GM18861 (cell line): ENCODE measurements around the gene CALN1.
"Not testable (repeated sequence)": the region's sequence is repeated elsewhere in the genome, so short reads cannot be mapped to it uniquely, and the experiment has no call there.

Experiments used
- ATAC-seq: cut with Tn5 transposase; IDR thresholded peaks from one replicate; pipeline ENCODE4 v1.9.1; 2021; ENCODE audit not compliant: unreplicated experiment

Gene CALN1

GRCh38 chr7:71761336-71761735 lies 650.8 kb downstream of the CALN1 start:
- no peak for ATAC-seq

- no peak for ATAC-seq
These were observed 657.3 kb downstream of the CALN1 start for GRCh38 chr7:71754828-71755227.

GRCh38 chr7:71753956-71754664 lies 658.0 kb downstream of the CALN1 start:
- no peak for ATAC-seq

- no peak for ATAC-seq
These were observed 658.9 kb downstream of the CALN1 start for GRCh38 chr7:71753236-71753635.

GRCh38 chr7:71752171-71752935 lies 659.8 kb downstream of the CALN1 start:
- no peak for ATAC-seq

DNA sequence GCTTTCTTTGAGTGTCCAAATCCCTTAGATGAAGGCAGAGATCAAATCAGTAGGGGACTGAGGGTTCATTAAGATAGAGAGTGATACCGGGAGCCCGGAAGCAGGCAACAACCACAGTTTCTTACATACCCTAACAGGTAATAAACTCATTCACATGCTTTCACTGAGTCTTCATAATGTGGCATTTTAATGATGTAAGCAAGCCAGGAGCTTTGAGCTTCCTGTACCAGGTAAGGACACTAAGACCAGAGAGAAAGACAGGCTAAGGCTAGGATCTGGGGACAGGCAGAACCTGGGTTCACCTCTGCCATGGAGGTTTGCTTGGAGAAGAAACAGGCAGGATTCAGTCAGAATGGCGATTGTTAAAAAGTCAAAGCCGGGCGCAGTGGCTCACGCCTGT lies 661.8 kb downstream of the CALN1 start:
- ATAC-seq: no peak

GRCh38 chr7:71746006-71746405 lies 666.1 kb downstream of the CALN1 start:
- no peak for ATAC-seq

DNA sequence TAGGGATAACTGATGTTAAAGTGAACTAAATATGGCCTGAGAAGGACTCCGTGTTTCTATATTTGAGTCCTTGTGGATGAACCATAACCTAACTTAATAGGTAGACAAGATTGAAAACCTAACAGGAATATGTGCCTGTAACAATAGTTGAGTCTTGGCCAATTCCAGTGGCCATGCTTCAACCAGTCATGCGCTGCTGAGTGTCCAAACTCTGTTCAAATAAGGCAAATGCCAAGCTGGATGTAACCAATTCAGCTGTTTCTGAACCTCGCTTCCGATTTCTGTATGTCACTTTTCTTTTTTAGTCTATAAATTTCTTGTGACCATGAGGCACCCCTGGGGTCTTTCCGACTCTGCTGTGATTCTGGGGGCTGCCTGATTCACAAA lies 672.0 kb downstream of the CALN1 start:
- ATAC-seq: no peak

GRCh38 chr7:71739520-71740173 lies 672.5 kb downstream of the CALN1 start:
- ATAC-seq: no peak

DNA sequence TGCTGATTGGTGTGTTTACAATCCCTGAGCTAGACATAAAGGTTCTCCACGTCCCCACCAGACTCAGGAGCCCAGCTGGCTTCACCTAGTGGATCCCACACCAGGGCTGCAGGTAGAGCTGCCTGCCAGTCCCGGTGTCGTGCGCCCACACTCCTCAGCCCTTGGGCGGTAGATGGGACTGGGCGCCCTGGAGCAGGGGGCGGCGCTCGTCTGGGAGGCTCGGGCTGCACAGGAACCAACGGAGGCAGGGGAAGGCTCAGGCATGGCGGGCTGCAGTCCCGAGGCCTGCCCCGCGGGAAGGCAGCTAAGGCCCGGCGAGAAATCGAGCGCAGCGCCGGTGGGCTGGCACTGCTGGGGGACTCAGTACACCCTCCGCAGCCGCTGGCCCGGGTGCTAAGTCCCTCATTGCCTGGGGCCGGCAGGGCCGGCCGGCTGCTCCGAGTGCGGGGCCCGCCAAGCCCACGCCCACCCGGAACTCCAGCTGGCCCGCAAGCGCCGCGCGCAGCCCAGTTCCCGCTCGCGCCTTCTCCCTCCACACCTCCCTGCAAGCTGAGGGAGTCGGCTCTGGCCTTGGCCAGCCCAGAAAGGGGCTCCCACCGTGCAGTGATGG lies 674.1 kb downstream of the CALN1 start:
- ATAC-seq: not testable (repeated sequence)

DNA sequence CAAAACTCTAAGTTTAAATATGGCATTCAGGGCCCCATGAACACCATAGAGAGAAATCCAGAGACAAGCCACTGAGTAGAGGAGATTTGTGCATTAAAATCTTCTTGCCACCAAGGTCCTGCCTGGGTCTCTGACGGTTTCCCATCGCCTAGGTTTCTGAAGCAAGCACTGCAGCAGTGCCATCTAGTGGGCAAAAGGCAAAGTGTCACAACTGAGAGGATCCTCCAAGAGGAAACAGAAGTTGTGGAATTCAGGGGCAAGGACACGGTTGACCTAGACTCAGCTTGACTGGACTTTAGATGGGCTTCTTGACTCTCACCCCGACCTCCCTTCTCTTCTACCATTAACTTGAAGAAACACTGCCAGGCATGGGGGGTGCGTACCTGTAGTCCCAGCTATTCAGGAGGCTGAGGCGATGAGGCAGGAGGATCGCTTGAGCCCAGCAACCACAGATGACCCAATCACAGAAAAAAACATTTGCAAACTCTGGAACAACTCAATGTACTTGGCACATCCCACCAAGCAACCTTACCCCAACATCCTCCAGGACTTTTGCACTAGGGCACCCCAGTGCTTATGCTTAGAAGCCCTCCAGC lies 676.1 kb downstream of the CALN1 start:
- ATAC-seq: no peak

DNA sequence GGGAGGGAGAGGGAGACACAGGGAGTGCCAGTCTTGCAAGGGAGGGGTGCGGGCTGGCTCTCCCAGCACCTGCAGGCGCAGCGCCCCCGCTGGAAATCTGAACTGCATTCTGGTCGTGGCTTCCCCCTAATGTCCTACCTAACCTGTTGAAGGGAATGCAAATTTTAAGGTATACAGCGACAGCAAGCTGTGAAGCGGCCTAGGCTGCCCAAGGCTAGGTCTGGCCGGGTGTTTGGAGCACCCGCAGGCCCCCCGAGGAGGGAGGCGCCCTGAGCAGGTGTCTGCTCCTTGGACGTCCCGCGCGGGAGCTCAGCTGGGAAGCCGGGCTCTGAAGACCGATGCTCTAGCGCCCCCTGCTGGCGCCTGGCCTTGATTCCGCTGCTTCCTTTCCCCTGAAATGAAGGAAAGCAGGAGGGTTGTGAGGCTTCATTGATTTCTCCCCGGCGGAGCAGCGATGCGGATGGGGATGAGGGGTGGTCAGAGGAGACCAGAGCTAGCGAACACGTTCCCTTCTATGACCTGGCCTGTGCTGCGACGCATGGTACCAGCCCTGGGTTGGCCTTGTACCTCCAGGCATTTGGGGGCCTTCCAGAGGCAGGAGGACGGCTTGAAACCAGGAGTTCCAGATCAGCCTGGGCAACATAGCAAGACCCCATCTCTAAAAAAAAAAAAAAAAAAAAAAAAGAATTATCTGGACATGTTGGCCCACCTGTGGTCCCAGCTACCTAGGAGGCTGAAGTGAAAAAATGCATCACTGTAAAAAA lies 678.8 kb downstream of the CALN1 start:
- ATAC-seq: no peak

- ATAC-seq: no peak
These were observed 680.4 kb downstream of the CALN1 start for GRCh38 chr7:71731740-71732139.
